ENCODE measurements around the gene MAN1C1.
"Not testable (repeated sequence)": the region's sequence is repeated elsewhere in the genome, so short reads cannot be mapped to it uniquely, and the experiment has no call there.

Gene MAN1C1

GRCh38 chr1:25658791-25659431 is 42.3 kb downstream of the MAN1C1 start:
- no peak for DNase-seq

- DNase-seq, result no peak
These were observed 44.6 kb downstream of the MAN1C1 start for GRCh38 chr1:25661043-25661815.

- no peak for DNase-seq
These were observed 45.5 kb downstream of the MAN1C1 start for GRCh38 chr1:25662061-25662460.

GRCh38 chr1:25662959-25663358 is 46.4 kb downstream of the MAN1C1 start:
- DNase-seq, result not testable (repeated sequence)

GRCh38 chr1:25664357-25665199 is 48.0 kb downstream of the MAN1C1 start:
- no peak for DNase-seq

- DNase-seq, result no peak
These were observed 49.9 kb downstream of the MAN1C1 start for GRCh38 chr1:25666460-25666859.

GRCh38 chr1:25668931-25669573 is 52.5 kb downstream of the MAN1C1 start:
- DNase-seq, result no peak

- no peak for DNase-seq
These were observed 53.4 kb downstream of the MAN1C1 start for GRCh38 chr1:25669781-25670567.

GRCh38 chr1:25671929-25672328 is 55.3 kb downstream of the MAN1C1 start:
- DNase-seq, result no peak

- no peak for DNase-seq
These were observed 56.3 kb downstream of the MAN1C1 start for GRCh38 chr1:25672763-25673409.

GRCh38 chr1:25673456-25673855 is 56.9 kb downstream of the MAN1C1 start:
- DNase-seq, result no peak

- no peak for DNase-seq
These were observed 57.6 kb downstream of the MAN1C1 start for GRCh38 chr1:25673962-25674806.

- DNase-seq, result no peak
These were observed 58.2 kb downstream of the MAN1C1 start for GRCh38 chr1:25674807-25675084.

GRCh38 chr1:25675729-25676476 is 59.3 kb downstream of the MAN1C1 start:
- DNase-seq, result peak; percentile 85

GRCh38 chr1:25676488-25676887 is 59.9 kb downstream of the MAN1C1 start:
- DNase-seq, result peak; percentile 25

- DNase-seq, result no peak
These were observed 60.7 kb downstream of the MAN1C1 start for GRCh38 chr1:25677193-25677773.

GRCh38 chr1:25679171-25679570 is 62.6 kb downstream of the MAN1C1 start:
- DNase-seq, result no peak

- no peak for DNase-seq
These were observed 64.1 kb downstream of the MAN1C1 start for GRCh38 chr1:25680701-25681100.

- no peak for DNase-seq
These were observed 65.5 kb downstream of the MAN1C1 start for GRCh38 chr1:25682059-25682601.

GRCh38 chr1:25683177-25683576 is 66.6 kb downstream of the MAN1C1 start:
- DNase-seq, result no peak
